Ovary (tissue), 3 donors: ENCODE results near the gene TNFAIP8L3.

Experiments
- EP300 ChIP-seq: sonication (generic); formaldehyde crosslinking; IDR thresholded peaks from one replicate; pipeline ENCODE4 v1.6.1; 2017; ENCODE audit warnings: antibody characterized with exemption
- POLR2A ChIP-seq: fragments of 450-650 bp; IDR thresholded peaks from one replicate; pipeline ENCODE4 v1.6.1; 2017; ENCODE audit warnings: antibody characterized with exemption, mild to moderate bottlenecking, moderate library complexity
- TF ChIP-seq, protein P1 (sequence below), 3 donors: fragments of 450-650 bp in 2 of 3; fragments of 200-600 bp in 1 of 3; IDR thresholded peaks; one replicate each; pipeline versions ENCODE4 v1.5.1 to v1.8.0; 2016 to 2022; ENCODE audit warnings: antibody characterized with exemption in 3 of 3, mild to moderate bottlenecking in 1 of 3
- donor health status: DM: no; HTN: no; CAD: no.

- TF ChIP-seq, protein P1, sequence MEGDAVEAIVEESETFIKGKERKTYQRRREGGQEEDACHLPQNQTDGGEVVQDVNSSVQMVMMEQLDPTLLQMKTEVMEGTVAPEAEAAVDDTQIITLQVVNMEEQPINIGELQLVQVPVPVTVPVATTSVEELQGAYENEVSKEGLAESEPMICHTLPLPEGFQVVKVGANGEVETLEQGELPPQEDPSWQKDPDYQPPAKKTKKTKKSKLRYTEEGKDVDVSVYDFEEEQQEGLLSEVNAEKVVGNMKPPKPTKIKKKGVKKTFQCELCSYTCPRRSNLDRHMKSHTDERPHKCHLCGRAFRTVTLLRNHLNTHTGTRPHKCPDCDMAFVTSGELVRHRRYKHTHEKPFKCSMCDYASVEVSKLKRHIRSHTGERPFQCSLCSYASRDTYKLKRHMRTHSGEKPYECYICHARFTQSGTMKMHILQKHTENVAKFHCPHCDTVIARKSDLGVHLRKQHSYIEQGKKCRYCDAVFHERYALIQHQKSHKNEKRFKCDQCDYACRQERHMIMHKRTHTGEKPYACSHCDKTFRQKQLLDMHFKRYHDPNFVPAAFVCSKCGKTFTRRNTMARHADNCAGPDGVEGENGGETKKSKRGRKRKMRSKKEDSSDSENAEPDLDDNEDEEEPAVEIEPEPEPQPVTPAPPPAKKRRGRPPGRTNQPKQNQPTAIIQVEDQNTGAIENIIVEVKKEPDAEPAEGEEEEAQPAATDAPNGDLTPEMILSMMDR (IDR thresholded peaks at IDR 0.05), result no peak
- TF ChIP-seq POLR2A (no peak), EP300 (no peak)
Measured at GRCh38 chr15:51038162-51038973, 56.3 kb downstream of the TNFAIP8L3 start.
